ENCODE data around the gene ADM2.

The ADM2 gene

GRCh38 chr22:50469377-50470305 is 11.7 kb upstream of the ADM2 start:
- DNase-seq, result peak; percentile 93

GRCh38 chr22:50470491-50470890 is 10.9 kb upstream of the ADM2 start:
- no peak for DNase-seq

GRCh38 chr22:50471197-50471847 is 10.0 kb upstream of the ADM2 start:
- no peak for DNase-seq

- no peak for DNase-seq
These were observed 9.4 kb upstream of the ADM2 start for GRCh38 chr22:50471962-50472361.

GRCh38 chr22:50473088-50473487 is 8.3 kb upstream of the ADM2 start:
- no peak for DNase-seq

GRCh38 chr22:50473855-50474671 is 7.3 kb upstream of the ADM2 start:
- DNase-seq, result no peak

- DNase-seq, result peak; percentile 37
These were observed 6.4 kb upstream of the ADM2 start, which contains the start of gene SBF1 for GRCh38 chr22:50474710-50475651. Gene SBF1, minus strand, starts transcription at chr22:50475035. Its CDS starts 195 bp downstream, at chr22:50474840.

- DNase-seq, result no peak
These were observed 5.7 kb upstream of the ADM2 start for GRCh38 chr22:50475652-50476002.

- no peak for DNase-seq
These were observed 4.5 kb upstream of the ADM2 start for GRCh38 chr22:50476868-50477267.

GRCh38 chr22:50477923-50478322 is 3.4 kb upstream of the ADM2 start:
- DNase-seq, result no peak

GRCh38 chr22:50479721-50480120 is 1.6 kb upstream of the ADM2 start:
- no peak for DNase-seq

GRCh38 chr22:50481045-50481439 is 301 bp upstream of the ADM2 start:
- no peak for DNase-seq

GRCh38 chr22:50482107-50483074 is 1.0 kb downstream of the ADM2 start:
- DNase-seq, result no peak

GRCh38 chr22:50483106-50483505 is 1.8 kb downstream of the ADM2 start:
- DNase-seq, result no peak

GRCh38 chr22:50483556-50483955 is 2.2 kb downstream of the ADM2 start:
- DNase-seq, result no peak

GRCh38 chr22:50483977-50484853 is 2.9 kb downstream of the ADM2 start:
- DNase-seq, result no peak

GRCh38 chr22:50485221-50486131 is 4.1 kb downstream of the ADM2 start:
- DNase-seq, result no peak

- DNase-seq, result no peak
These were observed 5.4 kb downstream of the ADM2 start, which contains the start of gene MIOX for GRCh38 chr22:50486561-50487289. Gene MIOX, plus strand, starts transcription at chr22:50486859. Its CDS starts 39 bp downstream, at chr22:50486898.

All from GF-D8 (cell line).